GM10248 (cell line): ENCODE data around the gene THAP12.
"Not testable (repeated sequence)": the region's sequence is repeated elsewhere in the genome, so short reads cannot be mapped to it uniquely, and the experiment has no call there.

Source experiments
- CTCF ChIA-PET: fragments of 300-600 bp; sonication (Branson Sonifier 250); formaldehyde crosslinking; extraction: SDS; loops from one replicate; lab custom pipeline; 2021; ENCODE audit warnings: antibody characterized with exemption; lab: Yijun Ruan, JAX
- POLR2A ChIA-PET: fragments of 350-650 bp; sonication (Branson Sonifier 250); formaldehyde crosslinking; extraction: SDS; loops from one replicate; lab custom pipeline; 2020; ENCODE audit warnings: antibody characterized with exemption; lab: Yijun Ruan, JAX
- DNase-seq: peaks from one replicate; pipeline ENCODE4 v3.0.0; 2012; ENCODE audit errors: extremely low spot score
- TF ChIP-seq, protein P1 (sequence below): IDR thresholded peaks from 2 replicates; pipeline ENCODE4 v1.5.1; 2012; ENCODE audit warnings: mild to moderate bottlenecking, low read depth; ENCODE audit errors: extremely low read depth, missing control alignments, control extremely low read depth

The THAP12 gene

DNA sequence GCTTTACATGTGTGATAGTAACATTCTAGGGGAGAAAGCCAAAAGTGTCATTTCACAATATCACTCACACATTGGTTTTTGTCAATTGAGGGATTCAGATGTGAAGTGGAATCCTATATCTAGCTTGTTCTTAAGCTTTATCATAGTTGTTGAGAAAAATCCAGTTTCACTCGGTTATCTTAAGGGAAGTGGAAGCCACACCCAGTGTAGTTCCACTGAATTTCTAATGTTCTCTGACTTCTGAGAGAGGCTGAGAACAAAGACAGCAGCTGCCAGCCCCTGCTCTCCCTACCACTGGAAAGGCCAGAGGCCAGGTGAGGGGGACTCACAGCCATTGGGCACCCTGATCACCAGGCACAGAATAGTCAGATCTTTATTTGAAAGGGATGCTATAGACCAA is 53.7 kb downstream of the THAP12 start:
- CTCF ChIA-PET = interaction anchor here (1.0 to 4.2 kb wide), 3 partner anchors 9 to 120 kb away, joined by 5 to 18 read pairs (median 10); no protein-coding TSS in a partner anchor
- TF ChIP-seq, protein P1, sequence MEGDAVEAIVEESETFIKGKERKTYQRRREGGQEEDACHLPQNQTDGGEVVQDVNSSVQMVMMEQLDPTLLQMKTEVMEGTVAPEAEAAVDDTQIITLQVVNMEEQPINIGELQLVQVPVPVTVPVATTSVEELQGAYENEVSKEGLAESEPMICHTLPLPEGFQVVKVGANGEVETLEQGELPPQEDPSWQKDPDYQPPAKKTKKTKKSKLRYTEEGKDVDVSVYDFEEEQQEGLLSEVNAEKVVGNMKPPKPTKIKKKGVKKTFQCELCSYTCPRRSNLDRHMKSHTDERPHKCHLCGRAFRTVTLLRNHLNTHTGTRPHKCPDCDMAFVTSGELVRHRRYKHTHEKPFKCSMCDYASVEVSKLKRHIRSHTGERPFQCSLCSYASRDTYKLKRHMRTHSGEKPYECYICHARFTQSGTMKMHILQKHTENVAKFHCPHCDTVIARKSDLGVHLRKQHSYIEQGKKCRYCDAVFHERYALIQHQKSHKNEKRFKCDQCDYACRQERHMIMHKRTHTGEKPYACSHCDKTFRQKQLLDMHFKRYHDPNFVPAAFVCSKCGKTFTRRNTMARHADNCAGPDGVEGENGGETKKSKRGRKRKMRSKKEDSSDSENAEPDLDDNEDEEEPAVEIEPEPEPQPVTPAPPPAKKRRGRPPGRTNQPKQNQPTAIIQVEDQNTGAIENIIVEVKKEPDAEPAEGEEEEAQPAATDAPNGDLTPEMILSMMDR = no peak
- no peak for DNase-seq
- POLR2A ChIA-PET = no interaction called here

DNA sequence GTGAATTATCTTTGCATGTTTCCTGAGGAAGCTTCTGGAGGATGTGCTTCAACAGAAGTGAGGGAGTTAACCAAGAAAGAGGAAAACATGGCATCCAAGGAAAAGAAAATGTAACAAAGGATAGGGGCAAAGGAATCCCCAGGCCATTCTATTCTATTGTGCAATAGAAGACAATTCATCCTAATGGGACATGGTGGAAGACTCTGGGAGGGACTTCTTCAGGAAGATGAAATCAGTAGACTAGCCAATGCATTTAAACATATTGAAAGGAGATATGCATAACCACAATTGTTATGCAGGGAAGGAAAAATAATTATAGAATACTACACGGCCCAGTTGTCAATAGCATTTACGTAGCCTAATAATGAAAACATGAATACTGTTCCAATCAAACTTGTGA is 55.7 kb downstream of the THAP12 start:
- TF ChIP-seq, protein P1 = no peak
- no peak for DNase-seq
- CTCF ChIA-PET = interaction anchor here (17.0 kb wide), 1 partner anchor 115 kb away, joined by 296 read pairs; the partner anchor contains the start of gene WNT11
- POLR2A ChIA-PET = no interaction called here

DNA sequence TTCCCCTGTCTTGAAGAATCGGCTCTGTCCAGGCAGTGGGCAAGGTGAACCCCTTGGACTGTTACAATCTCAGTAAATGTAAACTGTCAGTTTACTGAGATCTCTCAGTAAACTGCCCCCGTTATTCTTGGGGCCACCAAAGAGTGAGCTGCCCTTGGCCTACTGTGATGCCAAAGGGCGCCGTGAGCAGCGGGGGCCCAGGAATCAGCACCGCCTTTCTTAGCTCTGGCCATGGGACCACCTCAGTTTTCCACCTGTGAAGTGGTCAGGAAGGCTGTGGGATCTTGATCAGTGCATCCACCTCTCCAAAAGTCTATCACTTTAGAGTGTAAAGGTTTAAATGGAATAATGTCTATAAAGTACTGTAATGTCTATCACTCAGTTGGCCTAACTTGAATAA is 57.1 kb downstream of the THAP12 start:
- ChIA-PET CTCF (interaction anchor here (17.0 kb wide), 1 partner anchor 114 kb away, joined by 296 read pairs; the partner anchor contains the start of gene WNT11), POLR2A (no interaction called here)
- TF ChIP-seq, protein P1 = no peak
- no peak for DNase-seq

DNA sequence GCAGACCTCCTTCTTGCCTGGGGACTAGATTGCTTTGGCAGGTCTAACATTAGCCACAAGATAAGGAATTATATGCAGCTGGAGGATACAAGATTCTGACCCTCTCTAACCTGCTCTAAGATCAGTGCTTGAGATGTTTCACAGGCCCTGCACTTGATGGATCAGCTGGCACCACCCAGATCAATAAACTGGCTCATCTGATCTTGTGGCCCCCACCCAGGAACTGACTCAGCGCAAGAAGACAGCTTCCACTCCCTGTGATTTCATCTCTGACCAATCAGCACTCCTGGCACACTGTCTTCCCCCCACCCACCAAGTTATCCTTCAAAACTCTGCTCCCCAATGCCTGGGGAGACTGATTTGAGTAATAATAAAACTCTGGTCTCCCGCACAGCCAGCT is 57.6 kb downstream of the THAP12 start:
- POLR2A ChIA-PET, DNase-seq: not testable (repeated sequence)
- CTCF ChIA-PET = interaction anchor here (17.0 kb wide), 1 partner anchor 113 kb away, joined by 296 read pairs; the partner anchor contains the start of gene WNT11

DNA sequence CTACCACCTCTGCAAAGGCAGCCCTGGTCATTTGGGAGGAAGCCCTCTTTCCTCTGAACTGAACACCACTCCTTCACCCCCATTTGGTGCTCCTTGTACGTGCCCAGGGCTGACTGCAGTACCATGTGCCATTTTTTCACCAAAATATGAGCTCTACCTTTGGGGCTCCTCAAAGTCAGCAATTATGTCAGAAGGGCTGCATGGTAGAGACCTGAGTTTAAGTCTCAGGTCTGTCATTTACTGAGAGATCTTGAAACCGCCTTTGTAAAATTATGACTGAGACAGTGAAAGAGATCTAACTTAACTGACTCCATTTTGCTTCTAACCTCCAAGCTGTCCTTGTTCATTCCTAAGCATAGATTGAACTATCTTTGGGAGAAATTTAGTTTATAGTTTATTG is 58.0 kb downstream of the THAP12 start:
- POLR2A ChIA-PET = no interaction called here
- CTCF ChIA-PET = interaction anchor here (17.0 kb wide), 1 partner anchor 113 kb away, joined by 296 read pairs; the partner anchor contains the start of gene WNT11
- DNase-seq = no peak
- TF ChIP-seq, protein P1 = no peak

DNA sequence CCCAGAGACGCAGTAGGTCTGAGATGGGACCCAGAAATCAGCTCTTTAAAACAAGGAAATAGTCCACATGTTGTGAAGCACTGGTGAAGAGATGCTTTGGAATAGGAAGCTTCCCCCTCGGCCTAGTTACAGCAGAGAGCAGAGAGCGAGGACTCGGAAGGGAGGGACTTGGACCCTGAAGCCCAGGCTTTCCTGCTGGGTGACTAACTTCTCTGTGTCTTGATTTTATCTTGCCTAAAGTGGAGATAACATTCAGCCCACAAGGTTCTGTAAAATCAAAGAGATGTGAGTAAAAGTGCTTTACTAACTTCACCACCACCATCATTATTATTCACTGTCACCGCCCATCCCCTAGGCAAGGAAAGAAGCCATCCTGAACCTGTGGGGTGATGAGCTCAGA is 58.4 kb downstream of the THAP12 start:
- ChIA-PET POLR2A (no interaction called here), CTCF (interaction anchor here (17.0 kb wide), 1 partner anchor 113 kb away, joined by 296 read pairs; the partner anchor contains the start of gene WNT11)
- TF ChIP-seq, protein P1 = no peak
- no peak for DNase-seq

DNA sequence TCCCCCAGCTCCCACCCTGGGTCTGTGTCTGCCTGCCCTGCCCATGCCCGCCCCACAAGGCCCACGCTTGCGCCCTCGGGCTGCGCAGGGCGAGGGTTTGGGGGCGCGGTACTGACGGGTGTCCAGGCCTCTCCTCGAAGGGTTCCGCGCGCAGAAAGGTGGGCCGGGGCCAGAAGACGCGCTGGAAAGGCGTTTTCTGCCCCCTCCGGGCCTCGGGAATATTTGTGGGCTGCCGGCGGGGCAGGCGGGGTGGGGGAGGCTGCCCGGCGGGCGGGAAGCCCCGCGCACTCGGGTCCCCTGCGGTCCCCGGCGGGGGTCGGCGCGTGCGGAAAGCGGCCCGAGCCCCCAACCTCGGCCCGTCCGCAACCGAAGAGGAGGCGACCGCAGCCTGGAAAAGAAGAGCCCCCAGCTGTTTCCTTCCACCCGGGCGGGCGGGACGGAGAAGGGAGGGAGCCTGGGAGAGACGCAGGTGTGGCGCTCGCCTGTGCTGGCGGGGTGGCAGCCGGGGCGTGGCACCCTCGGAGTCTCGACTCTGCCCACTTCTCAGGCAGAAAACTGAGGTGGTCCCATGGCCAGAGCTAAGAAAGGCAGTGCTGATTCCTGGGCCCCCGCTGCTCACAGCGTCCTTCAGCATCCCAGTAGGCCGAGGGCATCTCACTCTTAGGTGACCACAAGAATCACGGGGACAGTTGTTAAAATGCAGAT is 59.0 kb downstream of the THAP12 start:
- ChIA-PET CTCF (interaction anchor here (17.0 kb wide), 1 partner anchor 112 kb away, joined by 296 read pairs; the partner anchor contains the start of gene WNT11), POLR2A (no interaction called here)
- no peak for DNase-seq
- TF ChIP-seq, protein P1 = no peak
